IPS DF 19.7 (cell line): Measurements from ENCODE around the gene ANK3.
"Not testable (repeated sequence)": the region's sequence is repeated elsewhere in the genome, so short reads cannot be mapped to it uniquely, and the experiment has no call there.

Experiments used
- DNase-seq: peaks from one replicate; pipeline ENCODE4 v3.0.0-alpha.2; 2013; ENCODE audit warnings: low read depth, low spot score

The ANK3 gene

DNA sequence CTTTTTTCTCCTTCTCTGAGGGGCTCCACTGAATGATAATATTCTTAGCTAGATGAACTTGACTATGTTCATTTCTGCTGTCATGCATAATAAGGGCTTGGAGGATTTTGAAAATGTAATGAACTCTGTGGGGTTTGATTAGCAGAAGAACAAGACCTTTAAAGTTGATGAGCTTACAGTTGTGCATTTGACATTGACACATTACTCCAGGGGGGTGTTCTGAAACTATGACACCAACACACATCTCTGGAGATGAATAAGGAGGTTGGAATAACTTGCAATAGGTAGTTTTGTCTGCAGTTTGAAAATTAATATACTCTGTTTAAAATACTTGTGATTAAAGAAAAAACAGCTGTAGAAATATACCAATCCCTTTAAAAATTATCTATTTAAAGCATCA is 80.3 kb downstream of the ANK3 start:
- no peak for DNase-seq

GRCh38 chr10:60305380-60305892 is 84.2 kb downstream of the ANK3 start:
- no peak for DNase-seq

- DNase-seq = no peak
Observed at GRCh38 chr10:60304829-60305379, 84.8 kb downstream of the ANK3 start.

- DNase-seq = no peak
Observed at GRCh38 chr10:60303778-60304177, 85.9 kb downstream of the ANK3 start.

DNA sequence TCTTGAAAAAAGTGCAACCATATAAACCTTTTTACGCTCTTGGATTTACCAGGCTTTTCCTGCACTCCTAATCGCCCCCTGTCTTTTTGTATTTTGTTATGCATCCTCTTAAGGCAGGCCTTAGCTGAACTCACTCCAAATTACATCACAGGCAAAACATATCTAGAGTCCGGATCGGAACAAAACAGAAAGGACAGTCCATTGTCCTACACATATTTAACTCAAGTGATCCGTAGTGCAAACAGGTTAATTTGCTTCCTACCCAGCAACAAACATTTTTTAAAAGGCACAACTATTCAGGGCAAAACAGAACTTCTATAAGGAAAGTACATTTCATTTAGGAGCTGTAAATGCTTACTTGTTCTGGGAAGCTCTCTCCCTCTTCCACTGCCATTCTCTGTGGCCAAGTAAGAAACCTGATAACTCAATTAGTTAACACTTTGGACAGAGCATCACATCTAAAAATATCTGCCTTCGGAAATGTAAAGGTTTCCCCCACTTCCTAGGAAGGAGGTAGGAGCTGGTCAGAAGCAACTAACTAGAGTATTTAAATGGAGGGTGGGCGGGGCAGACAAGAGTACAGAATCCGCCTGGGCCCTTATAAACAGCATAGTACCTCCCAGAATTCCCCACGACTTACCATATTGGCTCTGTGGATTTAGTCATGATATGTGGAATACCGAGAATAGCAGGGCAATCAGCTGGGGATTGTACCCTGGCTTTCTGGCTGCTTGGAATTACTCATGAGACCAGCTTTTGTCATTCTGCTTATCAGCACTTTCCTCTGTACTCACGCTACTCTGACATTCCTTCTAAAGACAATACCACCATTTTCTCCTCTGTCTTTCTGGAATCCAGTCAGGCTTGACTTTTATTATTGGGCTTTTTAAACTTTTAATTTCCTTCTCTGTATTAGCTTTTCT is 89.5 kb downstream of the ANK3 start:
- peak; percentile 40 for DNase-seq

DNA sequence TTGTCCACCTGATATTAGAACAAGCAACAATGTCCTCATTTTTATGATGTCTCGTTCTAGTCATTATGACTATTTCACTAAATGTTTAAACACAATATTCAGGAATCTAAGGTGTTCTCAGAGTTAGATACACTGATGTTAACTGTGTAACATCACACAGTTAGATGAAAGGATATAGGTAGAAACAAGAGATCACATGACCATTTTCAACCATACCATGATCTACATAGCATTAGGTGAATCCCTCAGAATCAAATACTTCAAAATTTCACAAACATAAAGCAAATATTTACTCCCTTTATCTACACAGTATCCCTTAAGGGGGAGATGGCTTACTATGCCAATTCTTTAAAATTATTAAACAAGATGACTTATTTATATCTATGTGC is 90.3 kb downstream of the ANK3 start:
- DNase-seq = no peak

GRCh38 chr10:60298408-60299389 is 91.0 kb downstream of the ANK3 start:
- no peak for DNase-seq

- DNase-seq = no peak
Observed at GRCh38 chr10:60296073-60296472, 93.6 kb downstream of the ANK3 start.

DNA sequence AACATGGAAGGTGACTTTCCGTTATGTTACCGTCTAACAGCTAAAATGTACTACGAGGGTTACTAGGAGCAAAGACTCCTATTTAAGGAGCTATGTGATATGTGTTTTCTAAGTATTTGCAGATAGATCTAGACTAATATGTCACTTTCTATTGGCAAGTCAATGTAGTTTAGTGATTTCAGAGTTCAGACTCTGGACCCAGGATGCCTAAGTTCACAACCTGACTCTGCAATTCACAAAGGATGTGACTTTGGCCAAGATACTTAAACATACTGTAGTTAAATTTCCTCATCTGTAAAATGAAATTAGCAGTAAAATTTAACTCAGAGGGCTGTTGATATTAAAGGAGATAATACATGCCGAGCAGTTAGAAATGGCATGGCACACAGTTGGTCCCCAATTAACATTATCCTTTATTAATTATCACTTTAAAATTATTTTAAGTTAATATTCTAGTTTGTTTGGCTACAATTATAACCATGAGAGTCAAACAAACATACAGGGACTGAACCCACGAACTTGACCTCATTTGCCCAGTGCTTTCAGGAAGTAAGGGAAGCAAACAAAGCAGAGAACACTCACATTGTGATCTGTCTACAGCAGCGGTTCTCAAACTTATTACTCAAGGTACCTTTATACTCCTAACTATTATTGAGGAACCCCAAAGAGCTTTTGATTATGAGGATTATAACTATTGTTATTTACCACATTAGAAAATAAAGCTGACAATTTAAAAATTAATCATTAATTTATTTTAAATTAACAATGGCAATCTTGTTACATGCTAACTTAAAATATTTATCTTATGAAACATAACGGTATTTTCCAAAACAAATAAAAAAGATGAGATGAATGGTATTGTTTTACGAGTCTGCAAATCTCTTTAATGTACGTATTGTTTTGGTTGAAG is 94.4 kb downstream of the ANK3 start:
- no peak for DNase-seq

DNA sequence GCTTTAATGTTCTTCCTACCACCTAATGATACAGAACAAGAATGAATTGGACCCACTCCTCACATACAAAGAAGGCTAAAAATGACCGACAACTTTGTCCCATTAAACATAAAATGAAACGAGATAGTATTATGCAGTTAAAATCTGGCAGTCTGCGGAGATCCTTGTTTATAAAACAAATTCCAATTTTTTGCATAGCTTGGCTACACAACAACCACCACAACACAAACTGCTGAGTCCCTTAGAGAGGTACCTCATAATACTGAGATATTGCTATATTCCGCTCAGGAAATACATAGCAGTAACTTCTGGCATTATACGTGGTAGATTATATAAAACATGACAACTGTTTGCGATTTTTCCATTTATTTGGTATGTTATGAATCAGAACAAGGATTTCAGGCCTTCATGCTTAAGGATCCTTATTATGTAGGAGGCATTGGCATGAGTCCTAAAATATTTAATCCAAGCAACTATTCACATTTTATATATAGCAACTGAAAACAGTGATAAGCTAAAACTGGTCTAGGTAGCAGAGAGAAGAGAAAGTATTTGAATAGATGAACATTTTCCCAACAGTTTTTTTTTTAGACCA is 96.0 kb downstream of the ANK3 start:
- no peak for DNase-seq

- no peak for DNase-seq
Observed at GRCh38 chr10:60292998-60293397, 96.7 kb downstream of the ANK3 start.

DNA sequence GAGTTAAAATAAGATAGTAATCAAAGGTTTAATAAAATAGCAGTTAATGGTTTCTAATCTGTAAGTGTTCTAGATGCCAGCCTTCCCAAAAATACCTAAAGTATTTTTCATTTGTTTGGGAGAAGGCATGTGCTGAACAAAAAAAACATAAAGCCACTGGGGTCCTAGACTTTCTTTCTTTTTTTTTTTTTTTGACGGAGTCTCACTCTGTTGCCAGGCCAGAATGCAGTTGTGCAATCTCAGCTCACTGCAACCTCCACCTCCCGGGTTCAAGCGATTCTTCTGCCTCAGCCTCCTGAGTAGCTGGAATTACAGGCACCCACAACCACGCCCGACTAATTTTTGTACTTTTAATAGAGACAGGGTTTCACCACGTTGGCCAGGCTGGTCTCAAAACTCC is 97.1 kb downstream of the ANK3 start:
- not testable (repeated sequence) for DNase-seq

DNA sequence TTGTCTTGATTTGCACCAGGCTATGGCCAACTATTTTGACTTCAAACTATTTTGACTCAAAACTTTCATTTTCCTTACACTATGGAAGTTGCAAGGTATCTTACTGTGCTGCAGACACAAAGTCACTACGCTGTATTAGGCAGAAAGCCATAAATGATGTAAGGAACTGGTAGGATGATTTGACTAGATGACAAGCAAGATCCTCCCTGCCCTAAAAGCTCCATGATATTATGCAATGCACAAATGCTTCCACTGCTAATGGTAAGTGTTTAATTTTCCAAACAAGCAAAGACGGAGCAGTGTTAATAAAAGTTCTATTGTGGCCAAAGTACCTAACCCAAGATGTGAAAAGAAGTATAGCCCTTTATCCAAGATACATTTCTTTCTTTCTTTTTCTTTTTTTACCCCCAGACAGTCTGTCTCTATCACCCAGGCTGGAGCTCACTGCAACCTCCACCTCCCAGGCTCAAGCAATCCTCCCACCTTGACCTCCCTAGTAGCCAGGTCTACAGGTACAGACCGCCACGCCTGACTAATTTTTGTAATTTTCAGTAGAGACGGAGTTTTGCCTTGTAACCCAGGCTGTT is 98.2 kb downstream of the ANK3 start:
- no peak for DNase-seq

GRCh38 chr10:60290558-60290957 is 99.1 kb downstream of the ANK3 start:
- DNase-seq = no peak

DNA sequence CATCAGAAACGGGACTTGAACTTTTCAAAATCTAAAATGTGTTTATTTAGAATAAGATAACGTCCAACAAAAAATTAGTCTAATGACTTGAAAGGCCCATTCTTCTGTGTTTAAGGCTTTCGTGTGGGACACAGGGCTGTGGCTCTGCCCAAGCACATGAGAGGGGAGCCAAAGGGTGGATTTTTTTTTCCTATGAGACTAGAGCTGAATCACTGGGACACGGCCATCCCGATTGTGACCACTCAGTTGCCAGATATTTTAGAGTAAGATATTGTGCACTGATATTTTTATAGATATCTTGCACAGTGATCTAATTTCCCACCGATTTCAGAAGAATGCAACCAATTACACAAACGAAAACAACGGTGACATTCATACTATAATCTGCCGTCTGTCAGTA is 99.9 kb downstream of the ANK3 start:
- DNase-seq = no peak

DNA sequence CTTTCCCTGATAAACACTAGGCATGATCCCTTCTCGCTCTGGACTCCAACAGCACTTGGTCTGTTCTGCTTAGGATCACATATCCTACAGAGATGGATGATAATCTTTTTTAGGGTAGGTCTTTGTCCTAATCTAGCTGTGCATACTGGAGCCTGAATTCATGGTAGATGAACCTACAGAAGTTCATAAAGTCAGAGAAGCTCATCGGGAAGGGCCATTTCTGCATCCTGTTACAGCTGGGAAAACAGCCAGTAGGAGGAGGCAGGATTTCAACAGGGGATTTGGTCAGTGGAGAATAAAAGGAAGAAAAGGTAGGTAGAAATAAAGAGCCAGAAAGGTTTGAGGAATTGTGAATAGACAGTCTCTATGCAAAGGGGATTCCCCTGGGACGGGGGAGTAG is 101.4 kb downstream of the ANK3 start:
- DNase-seq = no peak

DNA sequence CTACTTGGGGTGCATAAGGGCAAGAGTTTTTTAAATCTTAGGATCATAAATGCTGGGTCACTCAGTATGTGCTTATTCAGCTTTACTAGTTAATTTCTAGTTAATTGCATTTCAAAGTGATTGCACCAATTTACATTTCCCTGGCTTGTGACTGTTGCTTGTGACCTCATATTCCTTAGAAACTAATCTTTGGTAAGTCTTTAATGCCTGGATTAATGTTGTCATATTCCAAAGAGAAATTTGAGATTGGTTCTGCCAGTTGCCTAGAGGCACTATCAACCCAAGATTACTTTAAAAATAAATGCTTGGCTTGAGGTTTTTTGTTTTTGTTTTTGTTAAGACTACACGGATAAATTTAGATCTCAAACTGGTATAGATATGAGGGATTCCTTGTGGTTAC is 103.1 kb downstream of the ANK3 start:
- no peak for DNase-seq

DNA sequence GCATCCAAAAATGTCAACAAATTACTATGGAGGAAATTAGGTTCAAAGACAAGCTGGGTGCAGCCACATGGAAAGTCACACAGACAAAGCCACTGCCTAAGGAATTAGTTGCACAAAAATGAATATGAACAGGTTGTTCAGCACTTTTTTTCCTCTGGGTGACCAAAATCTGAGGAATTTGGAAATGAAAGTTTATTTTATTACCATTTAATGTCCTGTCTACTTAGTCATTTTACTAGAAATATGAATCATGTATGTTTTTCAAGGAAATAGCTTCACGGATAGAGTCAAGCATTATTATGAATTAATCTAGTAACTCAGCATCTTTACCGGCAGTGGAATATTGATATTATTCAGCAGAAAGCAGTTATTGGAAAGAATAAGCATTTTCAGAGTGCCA is 106.3 kb downstream of the ANK3 start:
- DNase-seq = no peak

GRCh38 chr10:60282771-60283353 is 106.8 kb downstream of the ANK3 start:
- DNase-seq = no peak
